Measurements from ENCODE around the gene CACNG6.

- TF ChIP-seq CTCF (IDR thresholded peaks at IDR 0.05 in 4 of 5, conservative IDR thresholded peaks at IDR 0.05 in 1 of 5) (no peak), POLR2A (IDR thresholded peaks at IDR 0.05) (no peak)
Measured at GRCh38 chr19:53965091-53965490, 26.3 kb upstream of the CACNG6 start.

All from gastrocnemius medialis (tissue), 4 donors.